ENCODE data around the gene CDK5RAP1. TPM values are rescaled to one million over a fixed set of nuclear protein-coding genes. Genes with fewer than 3 reads are reported as not detected.

CDK5RAP1 gene
- total RNA-seq, 1 experiment from 2014 or later: 56.3 TPM

DNA sequence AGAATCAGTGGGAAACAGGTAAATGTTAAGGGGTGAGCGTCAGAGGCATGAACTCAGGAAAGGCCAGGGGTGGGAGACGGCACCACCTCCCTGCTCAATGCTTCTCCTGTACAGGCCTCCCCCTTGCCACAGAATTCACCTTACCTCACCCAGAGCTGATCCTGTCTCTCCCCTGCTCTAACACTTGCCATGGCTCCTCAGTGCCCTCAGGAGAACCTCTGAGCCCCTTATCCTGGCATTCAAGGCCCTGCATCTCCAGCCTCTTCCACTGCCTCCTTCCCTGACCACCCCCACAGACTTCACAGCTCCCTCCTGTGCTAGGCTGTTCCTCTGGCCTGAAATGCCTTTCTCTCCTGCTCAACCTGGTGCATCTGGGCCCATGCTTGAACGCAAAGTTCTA lies 84.4 kb downstream of the CDK5RAP1 start (continued):
- TF ChIP-seq, protein P1, sequence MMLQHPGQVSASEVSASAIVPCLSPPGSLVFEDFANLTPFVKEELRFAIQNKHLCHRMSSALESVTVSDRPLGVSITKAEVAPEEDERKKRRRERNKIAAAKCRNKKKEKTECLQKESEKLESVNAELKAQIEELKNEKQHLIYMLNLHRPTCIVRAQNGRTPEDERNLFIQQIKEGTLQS (CRISPR knock-in tag; conservative IDR thresholded peaks at IDR 0.05): no peak
- no peak for TF ChIP-seq ERG (CRISPR knock-in tag; IDR thresholded peaks at IDR 0.05)
- TF ChIP-seq, protein P2, sequence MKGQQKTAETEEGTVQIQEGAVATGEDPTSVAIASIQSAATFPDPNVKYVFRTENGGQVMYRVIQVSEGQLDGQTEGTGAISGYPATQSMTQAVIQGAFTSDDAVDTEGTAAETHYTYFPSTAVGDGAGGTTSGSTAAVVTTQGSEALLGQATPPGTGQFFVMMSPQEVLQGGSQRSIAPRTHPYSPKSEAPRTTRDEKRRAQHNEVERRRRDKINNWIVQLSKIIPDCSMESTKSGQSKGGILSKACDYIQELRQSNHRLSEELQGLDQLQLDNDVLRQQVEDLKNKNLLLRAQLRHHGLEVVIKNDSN (CRISPR knock-in tag; IDR thresholded peaks at IDR 0.05): no peak

- Mint-ChIP-seq H3K4me1 (no peaks in the 10 kb centered on the region), H3K4me3 (no peak overlapping the region), H3K27ac (no peak overlapping the region), H3K9me3 (no peaks in the 10 kb centered on the region), H3K36me3 (no peaks in the 10 kb centered on the region), H3K27me3 (ENCODE audit: low read depth) (no peaks in the 10 kb centered on the region; the same call in 1 of the 2 replicates)
- no peak for TF ChIP-seq ZBTB21 (CRISPR knock-in tag; IDR thresholded peaks at IDR 0.05; ENCODE audit: borderline replicate concordance)
- no peak for TF ChIP-seq MXD4 (CRISPR knock-in tag; IDR thresholded peaks at IDR 0.05; ENCODE audit: borderline replicate concordance)
- no peak for TF ChIP-seq JUN (CRISPR knock-in tag; IDR thresholded peaks at IDR 0.05)
- no peak for TF ChIP-seq ETV6 (CRISPR knock-in tag; IDR thresholded peaks at IDR 0.05)
- TF ChIP-seq FOXK1 (CRISPR knock-in tag; IDR thresholded peaks at IDR 0.05): no peak
- no peak for TF ChIP-seq EMX1 (CRISPR knock-in tag; IDR thresholded peaks at IDR 0.05)
- no peak for TF ChIP-seq SP1 (CRISPR knock-in tag; conservative IDR thresholded peaks at IDR 0.05)
- TF ChIP-seq NFE2L1 (CRISPR knock-in tag; IDR thresholded peaks at IDR 0.05): no peak
- no peak for TF ChIP-seq ZNF138 (CRISPR knock-in tag; conservative IDR thresholded peaks at IDR 0.05)
- no peak for TF ChIP-seq RELA (CRISPR knock-in tag; IDR thresholded peaks at IDR 0.05; ENCODE audit: borderline replicate concordance)
- no peak for TF ChIP-seq ELF4 (CRISPR knock-in tag; IDR thresholded peaks at IDR 0.05; ENCODE audit: low read depth)
- TF ChIP-seq IRF2 (CRISPR knock-in tag; IDR thresholded peaks at IDR 0.05; ENCODE audit: borderline replicate concordance, low read depth): no peak
- TF ChIP-seq, protein P3, sequence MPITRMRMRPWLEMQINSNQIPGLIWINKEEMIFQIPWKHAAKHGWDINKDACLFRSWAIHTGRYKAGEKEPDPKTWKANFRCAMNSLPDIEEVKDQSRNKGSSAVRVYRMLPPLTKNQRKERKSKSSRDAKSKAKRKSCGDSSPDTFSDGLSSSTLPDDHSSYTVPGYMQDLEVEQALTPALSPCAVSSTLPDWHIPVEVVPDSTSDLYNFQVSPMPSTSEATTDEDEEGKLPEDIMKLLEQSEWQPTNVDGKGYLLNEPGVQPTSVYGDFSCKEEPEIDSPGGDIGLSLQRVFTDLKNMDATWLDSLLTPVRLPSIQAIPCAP (CRISPR knock-in tag; IDR thresholded peaks at IDR 0.05): no peak
- no peak for TF ChIP-seq CBFB (CRISPR knock-in tag; IDR thresholded peaks at IDR 0.05; ENCODE audit: low read depth)
- POLR2A ChIA-PET: no interaction called here
- DNase-seq (ENCODE audit: low spot score): no peak
- CTCF ChIA-PET: no interaction called here
- no peak for ATAC-seq
Observed at GRCh38 chr20:33316343-33316742, 85.0 kb downstream of the CDK5RAP1 start.

DNA sequence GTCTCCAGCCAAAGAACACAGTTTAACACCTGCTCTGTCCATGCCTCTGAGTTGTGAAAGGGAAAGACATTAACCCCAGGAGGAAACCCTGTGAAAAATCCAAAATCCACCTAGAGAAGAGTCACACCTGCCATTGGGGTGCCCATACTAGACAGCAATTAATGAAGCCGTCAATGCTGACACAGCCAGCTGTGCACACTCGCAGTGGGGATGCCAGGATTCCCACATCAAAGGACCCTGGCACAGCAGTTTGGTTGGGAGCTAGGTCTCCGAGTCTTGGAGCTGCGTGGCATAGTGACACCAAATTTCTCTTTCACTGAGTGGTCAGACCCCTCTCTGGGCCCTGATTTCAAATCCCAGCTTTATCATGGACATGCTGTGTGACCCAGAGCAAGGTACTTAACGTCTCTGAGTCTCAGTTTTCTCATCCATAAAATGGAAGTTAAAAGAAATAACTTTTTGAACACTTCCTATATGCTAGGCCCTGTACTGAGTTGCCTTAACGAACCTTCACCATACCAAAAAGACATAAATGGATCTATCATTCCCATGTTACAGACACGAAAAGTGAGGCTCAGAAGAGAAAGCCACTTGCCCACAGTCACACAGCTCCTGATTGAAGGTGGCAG lies 87.5 kb downstream of the CDK5RAP1 start:
- Mint-ChIP-seq H3K36me3 (no peaks in the 10 kb centered on the region), H3K4me3 (no peak overlapping the region), H3K4me1 (no peaks in the 10 kb centered on the region), H3K27ac (no peak overlapping the region), H3K27me3 (ENCODE audit: low read depth) (no peaks in the 10 kb centered on the region; the same call in 1 of the 2 replicates), H3K9me3 (peaks cover under 1% of the 10 kb centered on the region)
- CTCF ChIA-PET: interaction anchor here (1.9 kb wide), 1 partner anchor 15 kb away, joined by 5 read pairs; no protein-coding TSS in a partner anchor
- POLR2A ChIA-PET: interaction anchor here (0.6 kb wide), 1 partner anchor 18 kb away, joined by 3 read pairs; no protein-coding TSS in a partner anchor
- no peak for DNase-seq (ENCODE audit: low spot score)
- TF ChIP-seq, protein P4, sequence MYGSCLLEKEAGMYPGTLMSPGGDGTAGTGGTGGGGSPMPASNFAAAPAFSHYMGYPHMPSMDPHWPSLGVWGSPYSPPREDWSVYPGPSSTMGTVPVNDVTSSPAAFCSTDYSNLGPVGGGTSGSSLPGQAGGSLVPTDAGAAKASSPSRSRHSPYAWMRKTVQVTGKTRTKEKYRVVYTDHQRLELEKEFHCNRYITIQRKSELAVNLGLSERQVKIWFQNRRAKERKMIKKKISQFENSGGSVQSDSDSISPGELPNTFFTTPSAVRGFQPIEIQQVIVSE (CRISPR knock-in tag; IDR thresholded peaks at IDR 0.05; ENCODE audit: borderline replicate concordance): no peak
- TF ChIP-seq RORB (CRISPR knock-in tag; IDR thresholded peaks at IDR 0.05): no peak
- no peak for TF ChIP-seq E2F5 (CRISPR knock-in tag; IDR thresholded peaks at IDR 0.05)
- no peak for TF ChIP-seq USF2 (CRISPR knock-in tag; IDR thresholded peaks at IDR 0.05)
- no peak for TF ChIP-seq ZNF281 (CRISPR knock-in tag; IDR thresholded peaks at IDR 0.05)
- TF ChIP-seq FOXK1 (CRISPR knock-in tag; IDR thresholded peaks at IDR 0.05): no peak
- no peak for TF ChIP-seq NFE2L1 (CRISPR knock-in tag; IDR thresholded peaks at IDR 0.05)
- no peak for ATAC-seq

Data from WTC11 (cell line).